H1 (cell line): ENCODE measurements around the gene MPP2. TPM values are rescaled to one million over a fixed set of nuclear protein-coding genes. Genes with fewer than 3 reads are reported as not detected.

Experiments
- CTCF ChIA-PET: fragments of 300-600 bp; sonication (Branson Sonifier 250); formaldehyde crosslinking; loops from one replicate; lab custom pipeline; 2021; ENCODE audit not compliant: partially characterized antibody; lab: Charles Lee
- POLR2A ChIA-PET: fragments of 300-600 bp; sonication (Branson Sonifier 250); formaldehyde crosslinking; loops from one replicate; lab custom pipeline; 2021; ENCODE audit warnings: inconsistent platforms; ENCODE audit not compliant: partially characterized antibody; lab: Charles Lee
- DNase-seq, 2 experiments: peaks; one replicate each; pipeline versions ENCODE4 v3.0.0 to v3.0.0-alpha.2; 2010 to 2022; ENCODE audit warnings: low spot score in 2 of 2, low read depth in 1 of 2, mixed read lengths in 1 of 2
- FAIRE-seq: peaks from 2 replicates; lab custom pipeline; 2011; peaks lifted over from hg19 to GRCh38; lab: Jason Lieb, UNC
- H2AFZ ChIP-seq: 2 replicates; pipeline ENCODE4 v1.8.1; 2012; ENCODE audit warnings: low read length, inconsistent platforms
- H2AK5ac ChIP-seq: 2 replicates; pipeline ENCODE4 v1.6.1; 2013; ENCODE audit warnings: low read depth, low read length
- H2BK120ac ChIP-seq: replicated peaks from 2 replicates; pipeline ENCODE3; 2013; ENCODE audit warnings: low read depth, low read length, inconsistent platforms
- H2BK12ac ChIP-seq: 2 replicates; pipeline ENCODE4 v1.6.1; 2013; ENCODE audit warnings: low read depth, low read length
- H2BK15ac ChIP-seq: 2 replicates; pipeline ENCODE4 v1.6.1; 2013; ENCODE audit warnings: low read length
- H2BK20ac ChIP-seq: 2 replicates; pipeline ENCODE4 v1.6.1; 2013; ENCODE audit warnings: low read length
- H2BK5ac ChIP-seq: 2 replicates; pipeline ENCODE4 v1.6.1; 2013; ENCODE audit warnings: low read depth, low read length
- H3K14ac ChIP-seq: 2 replicates; pipeline ENCODE4 v1.6.1; 2013; ENCODE audit warnings: inconsistent platforms; ENCODE audit not compliant: insufficient read length
- H3K18ac ChIP-seq: 2 replicates; pipeline ENCODE4 v1.6.1; 2013; ENCODE audit warnings: low read length; ENCODE audit errors: extremely low read depth
- H3K23ac ChIP-seq: 2 replicates; pipeline ENCODE4 v1.6.1; 2013; ENCODE audit warnings: inconsistent platforms; ENCODE audit not compliant: insufficient read length
- H3K23me2 ChIP-seq: 2 replicates; pipeline ENCODE4 v1.6.1; 2013; ENCODE audit warnings: low read depth, low read length
- H3K27ac ChIP-seq: 2 replicates; pipeline ENCODE4 v1.6.1; 2011; ENCODE audit warnings: low read depth, low read length, inconsistent platforms
- H3K27me3 ChIP-seq, 4 experiments: replicated peaks in 1 of 4; 1 replicate in 1 of 4; 2 replicates in 3 of 4; pipeline versions ENCODE4 v1.6.1 to v1.8.1; 2011 to 2013; ENCODE audit warnings: low read length in 3 of 4, mild to moderate bottlenecking in 3 of 4, inconsistent platforms in 2 of 4, mixed read lengths in 2 of 4, moderate library complexity in 1 of 4; ENCODE audit not compliant: control insufficient read depth in 3 of 4, insufficient read depth in 3 of 4; ENCODE audit errors: extremely low read depth in 1 of 4
- H3K36me3 ChIP-seq, 4 experiments: 2 replicates each; pipeline versions ENCODE4 v1.6.1 to v1.8.1; 2011 to 2013; ENCODE audit warnings: mild to moderate bottlenecking in 4 of 4, low read length in 3 of 4, moderate library complexity in 2 of 4, control low read depth in 1 of 4, inconsistent platforms in 1 of 4; ENCODE audit not compliant: insufficient read depth in 4 of 4, control insufficient read depth in 2 of 4
- H3K4ac ChIP-seq: replicated peaks from 2 replicates; pipeline ENCODE3; 2013; ENCODE audit warnings: low read length, low read depth, mixed read lengths, inconsistent platforms; ENCODE audit not compliant: insufficient read length
- H3K4me1 ChIP-seq, 4 experiments: replicated peaks in 1 of 4; 1 replicate in 1 of 4; 2 replicates in 3 of 4; pipeline versions ENCODE4 v1.6.1 to v1.8.1; 2011 to 2013; ENCODE audit warnings: low read length in 3 of 4, inconsistent platforms in 2 of 4, mixed read lengths in 1 of 4; ENCODE audit not compliant: insufficient read depth in 4 of 4, control insufficient read depth in 3 of 4
- H3K4me2 ChIP-seq, 2 experiments: 2 replicates each; pipeline versions ENCODE4 v1.6.1 to v1.8.1; 2011 to 2013; ENCODE audit warnings: low read depth in 2 of 2, low read length in 2 of 2, control low read depth in 1 of 2, inconsistent platforms in 1 of 2, mild to moderate bottlenecking in 1 of 2; ENCODE audit not compliant: insufficient read depth in 1 of 2
- H3K4me3 ChIP-seq, 4 experiments: fragments of 200-600, 300-600 bp in 1 of 4; sonication (generic), shearing (Covaris generic), sonication (Bioruptor Twin) in 1 of 4; 2 replicates each; pipeline versions ENCODE4 v1.5.1 to v1.8.1; 2011 to 2016; ENCODE audit warnings: low read length in 4 of 4, low read depth in 3 of 4, control low read depth in 2 of 4, inconsistent platforms in 2 of 4, mild to moderate bottlenecking in 2 of 4, mixed read lengths in 1 of 4, moderate library complexity in 1 of 4; ENCODE audit not compliant: insufficient read depth in 2 of 4; ENCODE audit errors: extremely low read depth in 1 of 4
- H3K56ac ChIP-seq: replicated peaks from 2 replicates; pipeline ENCODE3; 2013; ENCODE audit warnings: low read depth, mild to moderate bottlenecking, mixed read lengths, low read length, inconsistent platforms; ENCODE audit not compliant: insufficient read length
- H3K79me1 ChIP-seq: 2 replicates; pipeline ENCODE4 v1.6.1; 2013; ENCODE audit warnings: low read depth, low read length, control low read depth
- H3K79me2 ChIP-seq, 2 experiments: 2 replicates each; pipeline versions ENCODE4 v1.6.1 to v1.8.1; 2012 to 2013; ENCODE audit warnings: low read length in 2 of 2, mild to moderate bottlenecking in 2 of 2, inconsistent platforms in 1 of 2; ENCODE audit not compliant: insufficient read depth in 2 of 2, control insufficient read depth in 1 of 2
- H3K9ac ChIP-seq, 4 experiments: replicated peaks in 1 of 4; 1 replicate in 1 of 4; 2 replicates in 3 of 4; pipeline versions ENCODE4 v1.6.1 to v1.8.1; 2011 to 2013; ENCODE audit warnings: low read depth in 3 of 4, low read length in 3 of 4, control low read depth in 2 of 4, mild to moderate bottlenecking in 2 of 4, moderate library complexity in 2 of 4, inconsistent platforms in 1 of 4; ENCODE audit errors: extremely low read depth in 1 of 4
- H3K9me3 ChIP-seq, 2 experiments: 2 replicates each; pipeline versions ENCODE4 v1.6.1 to v1.8.1; 2012 to 2013; ENCODE audit warnings: mild to moderate bottlenecking in 2 of 2, moderate library complexity in 2 of 2, control low read depth in 1 of 2, inconsistent platforms in 1 of 2, low read depth in 1 of 2, low read length in 1 of 2, mixed read lengths in 1 of 2; ENCODE audit not compliant: insufficient read depth in 2 of 2
- H4K20me1 ChIP-seq, 2 experiments: replicated peaks in 1 of 2; 2 replicates each; pipeline versions ENCODE3 to v1.8.1; 2011 to 2013; ENCODE audit warnings: inconsistent platforms in 2 of 2, low read length in 2 of 2, mild to moderate bottlenecking in 1 of 2; ENCODE audit not compliant: insufficient read depth in 2 of 2, control insufficient read depth in 1 of 2
- H4K5ac ChIP-seq: 2 replicates; pipeline ENCODE4 v1.6.1; 2013; ENCODE audit warnings: low read length, low read depth, mixed read lengths, inconsistent platforms; ENCODE audit not compliant: insufficient read length
- H4K8ac ChIP-seq: 2 replicates; pipeline ENCODE4 v1.8.0; 2013; ENCODE audit warnings: mild to moderate bottlenecking, moderate library complexity, low read length, inconsistent platforms; ENCODE audit not compliant: insufficient read depth; ENCODE audit errors: extremely low read depth
- H4K91ac ChIP-seq: replicated peaks from 2 replicates; pipeline ENCODE3; 2013; ENCODE audit warnings: low read length, mixed read lengths, inconsistent platforms; ENCODE audit not compliant: insufficient read length
- BACH1 ChIP-seq: IDR thresholded peaks from 2 replicates; pipeline ENCODE4 v1.6.1; 2012; ENCODE audit warnings: low read length, improper control_type of control experiment
- CTBP2 ChIP-seq: IDR thresholded peaks from 2 replicates; pipeline ENCODE4 v1.7.0; 2011; ENCODE audit warnings: borderline replicate concordance, mild to moderate bottlenecking, moderate library complexity, mixed read lengths, low read length; ENCODE audit not compliant: insufficient read depth, insufficient read length
- JUND ChIP-seq: IDR thresholded peaks from 2 replicates; pipeline ENCODE4 v1.6.1; 2011; ENCODE audit warnings: mild to moderate bottlenecking, improper control_type of control experiment, low read length
- NANOG ChIP-seq: IDR thresholded peaks from 2 replicates; pipeline ENCODE4 v1.6.1; 2011; ENCODE audit warnings: low read length, low read depth, mild to moderate bottlenecking, inconsistent platforms; ENCODE audit not compliant: insufficient read depth, poor library complexity, severe bottlenecking
- POLR2AphosphoS5 ChIP-seq: IDR thresholded peaks from 2 replicates; pipeline ENCODE4 v1.6.1; 2011; ENCODE audit warnings: low read depth, low read length
- RNF2 ChIP-seq: fragments of 200-900, 300-1000 bp; sonication (generic); IDR thresholded peaks from 2 replicates; pipeline ENCODE4 v1.7.1; 2016; ENCODE audit warnings: borderline replicate concordance, low read depth, mild to moderate bottlenecking, antibody characterized with exemption, low read length; ENCODE audit not compliant: poor library complexity, severe bottlenecking; ENCODE audit errors: missing control alignments
- SIRT6 ChIP-seq: IDR thresholded peaks from one replicate; pipeline ENCODE4 v1.7.1; 2012; ENCODE audit warnings: low read length, inconsistent platforms
- SIX5 ChIP-seq: IDR thresholded peaks from 2 replicates; pipeline ENCODE4 v1.6.1; 2011; ENCODE audit warnings: mild to moderate bottlenecking, low read depth, low read length
- WGBS, 2 experiments: shearing (Covaris generic) in 1 of 2; methylation state at CpG; one replicate each; pipeline versions ENCODE4 v1.1.6 to v1.1.7; 2013 to 2015; ENCODE audit warnings: low lambda C conversion rate in 2 of 2, mixed read lengths in 2 of 2, inconsistent platforms in 1 of 2, low coverage in 1 of 2, missing lambda C conversion rate in 1 of 2; ENCODE audit not compliant: insufficient replicate concordance in 2 of 2, insufficient coverage in 1 of 2, insufficient read length in 1 of 2; ENCODE audit errors: extremely low coverage in 1 of 2, missing lambda C conversion rate in 1 of 2; 5-methylcytosine and 5-hydroxymethylcytosine counted together
- polyA plus RNA-seq, 7 experiments: library from polyadenylated mRNA; depleted of rRNA in 3 of 7; stranded (reverse) in 5 of 7; unstranded in 2 of 7; fragments of >200 nt in 5 of 7; fragments of 200-250 nt in 2 of 7; gene quantifications; 1 replicate in 5 of 7; 2 replicates in 1 of 7; 4 replicates in 1 of 7; pipeline versions ENCODE4 v1.2.1 to v1.2.3, GENCODE V29; 2011 to 2013; ENCODE audit warnings: missing spikeins in 2 of 7, mixed read lengths in 2 of 7
- total RNA-seq: library from RNA; stranded (reverse); fragmentation: NEBNext Ultra II Directional; extraction: Animal tissue kit (Norgen Biotek cat#: 25700); gene quantifications from 2 replicates; pipeline ENCODE4 v1.2.1, GENCODE V29; 2021
- TF ChIP-seq, protein P1 (sequence below), 3 experiments: IDR thresholded peaks; 1 replicate in 2 of 3; 2 replicates in 1 of 3; pipeline versions ENCODE4 v1.5.1 to v1.6.1; 2011; ENCODE audit warnings: low read length in 3 of 3, mild to moderate bottlenecking in 3 of 3, inconsistent platforms in 2 of 3, low read depth in 1 of 3, moderate library complexity in 1 of 3; ENCODE audit not compliant: insufficient read depth in 1 of 3; ENCODE audit errors: control extremely low read depth in 1 of 3

The MPP2 gene
- total and polyA plus RNA-seq, 2 of the 8 experiments (the other 6 are each of a cell fraction or from before 2014, with no cell fraction given) = 30.9 to 34.1 TPM

GRCh38 chr17:43871946-43872690 is 35.2 kb downstream of the MPP2 start:
- Histone ChIP-seq H3K4ac (no peak overlapping the region), H2BK12ac (no peak overlapping the region), H3K23ac (no peak overlapping the region), H3K4me2 (no peak overlapping the region), H2BK15ac (0 out of 2 replicates have a peak overlapping the region, but pooled peaks have one; percentile 46), H2BK120ac (no peak overlapping the region), H3K79me2 (no peaks in the 10 kb centered on the region), H3K4me3 (no peak overlapping the region), H2AK5ac (no peak overlapping the region), H3K27me3 (peaks cover 0 to 3% (median 1%) of the 10 kb centered on the region in 4 experiments; a peak in 3 of 7 replicates), H3K79me1 (no peaks in the 10 kb centered on the region), H3K14ac (no peak overlapping the region), H4K5ac (no peak overlapping the region), H2BK5ac (peak overlapping the region; percentile 60; the same call in 1 of the 2 replicates), H4K91ac (no peak overlapping the region), H2BK20ac (no peak overlapping the region), H4K8ac (no peak overlapping the region), H4K20me1 (no peaks in the 10 kb centered on the region), H3K23me2 (no peaks in the 10 kb centered on the region), H2AFZ (no peak overlapping the region), H3K56ac (no peak overlapping the region), H3K9ac (no peak overlapping the region), H3K18ac (no peak overlapping the region), H3K4me1 (no peaks in the 10 kb centered on the region), H3K27ac (no peak overlapping the region), H3K9me3 (no peaks in the 10 kb centered on the region), H3K36me3 (no peaks in the 10 kb centered on the region)
- FAIRE-seq (no peak), DNase-seq (no peak)
- ChIA-PET POLR2A (no interaction called here), CTCF (interaction anchor here (0.6 to 1.4 kb wide), 6 partner anchors 18 to 134 kb away, joined by 3 to 5 read pairs (median 3); no protein-coding TSS in a partner anchor)
- 89% methylated on average over 14 of the region's 14 CpGs; no CpG with 5 or more reads in 1 of the 2 experiments for WGBS, 2 experiments
- TF ChIP-seq SIX5 = no peak
- no peak for TF ChIP-seq RNF2
- TF ChIP-seq, protein P1, sequence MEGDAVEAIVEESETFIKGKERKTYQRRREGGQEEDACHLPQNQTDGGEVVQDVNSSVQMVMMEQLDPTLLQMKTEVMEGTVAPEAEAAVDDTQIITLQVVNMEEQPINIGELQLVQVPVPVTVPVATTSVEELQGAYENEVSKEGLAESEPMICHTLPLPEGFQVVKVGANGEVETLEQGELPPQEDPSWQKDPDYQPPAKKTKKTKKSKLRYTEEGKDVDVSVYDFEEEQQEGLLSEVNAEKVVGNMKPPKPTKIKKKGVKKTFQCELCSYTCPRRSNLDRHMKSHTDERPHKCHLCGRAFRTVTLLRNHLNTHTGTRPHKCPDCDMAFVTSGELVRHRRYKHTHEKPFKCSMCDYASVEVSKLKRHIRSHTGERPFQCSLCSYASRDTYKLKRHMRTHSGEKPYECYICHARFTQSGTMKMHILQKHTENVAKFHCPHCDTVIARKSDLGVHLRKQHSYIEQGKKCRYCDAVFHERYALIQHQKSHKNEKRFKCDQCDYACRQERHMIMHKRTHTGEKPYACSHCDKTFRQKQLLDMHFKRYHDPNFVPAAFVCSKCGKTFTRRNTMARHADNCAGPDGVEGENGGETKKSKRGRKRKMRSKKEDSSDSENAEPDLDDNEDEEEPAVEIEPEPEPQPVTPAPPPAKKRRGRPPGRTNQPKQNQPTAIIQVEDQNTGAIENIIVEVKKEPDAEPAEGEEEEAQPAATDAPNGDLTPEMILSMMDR (IDR thresholded peaks at IDR 0.05; ENCODE audit: control extremely low read depth in 1 of 3, insufficient read depth in 1 of 3, low read depth in 1 of 3, low read length in 3 of 3) = no peak
- no peak for TF ChIP-seq JUND
- TF ChIP-seq POLR2AphosphoS5 = no peak
- TF ChIP-seq BACH1 = no peak
- no peak for TF ChIP-seq NANOG
- TF ChIP-seq CTBP2 = no peak
- TF ChIP-seq SIRT6 = no peak
